CD1c-positive myeloid dendritic cell (primary cell): ENCODE results near the gene MGAT5.

Source experiments
- DNase-seq: peaks from one replicate; pipeline ENCODE4 v3.0.0-alpha.2; 2016; ENCODE audit errors: extremely low spot score

The MGAT5 gene

DNA sequence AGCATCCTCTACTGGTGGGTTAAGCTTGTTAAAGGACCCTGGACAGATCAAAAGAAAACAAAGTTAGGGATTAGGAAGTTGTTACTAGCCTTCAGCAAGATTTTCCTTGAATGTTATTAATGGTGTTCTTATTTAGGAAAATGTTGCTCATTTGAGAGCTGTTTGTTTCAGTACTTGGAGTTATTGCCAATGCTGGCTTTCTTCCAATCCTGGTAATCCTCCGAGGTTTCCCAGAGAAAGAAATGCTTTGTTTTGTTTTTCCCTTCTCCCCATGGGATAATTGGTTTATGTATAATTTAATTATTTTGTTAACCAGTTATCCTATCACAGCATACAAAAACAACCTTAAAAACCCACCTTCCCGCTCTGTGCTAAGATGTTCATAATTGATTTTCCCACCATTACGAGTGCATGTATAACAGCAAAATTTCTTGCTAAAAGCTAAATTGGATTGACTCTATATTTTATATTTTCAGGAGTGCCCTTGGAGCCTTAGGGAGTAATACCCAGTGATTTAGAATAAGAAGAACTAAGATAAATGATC lies 79.8 kb downstream of the MGAT5 start:
- no peak for DNase-seq

DNA sequence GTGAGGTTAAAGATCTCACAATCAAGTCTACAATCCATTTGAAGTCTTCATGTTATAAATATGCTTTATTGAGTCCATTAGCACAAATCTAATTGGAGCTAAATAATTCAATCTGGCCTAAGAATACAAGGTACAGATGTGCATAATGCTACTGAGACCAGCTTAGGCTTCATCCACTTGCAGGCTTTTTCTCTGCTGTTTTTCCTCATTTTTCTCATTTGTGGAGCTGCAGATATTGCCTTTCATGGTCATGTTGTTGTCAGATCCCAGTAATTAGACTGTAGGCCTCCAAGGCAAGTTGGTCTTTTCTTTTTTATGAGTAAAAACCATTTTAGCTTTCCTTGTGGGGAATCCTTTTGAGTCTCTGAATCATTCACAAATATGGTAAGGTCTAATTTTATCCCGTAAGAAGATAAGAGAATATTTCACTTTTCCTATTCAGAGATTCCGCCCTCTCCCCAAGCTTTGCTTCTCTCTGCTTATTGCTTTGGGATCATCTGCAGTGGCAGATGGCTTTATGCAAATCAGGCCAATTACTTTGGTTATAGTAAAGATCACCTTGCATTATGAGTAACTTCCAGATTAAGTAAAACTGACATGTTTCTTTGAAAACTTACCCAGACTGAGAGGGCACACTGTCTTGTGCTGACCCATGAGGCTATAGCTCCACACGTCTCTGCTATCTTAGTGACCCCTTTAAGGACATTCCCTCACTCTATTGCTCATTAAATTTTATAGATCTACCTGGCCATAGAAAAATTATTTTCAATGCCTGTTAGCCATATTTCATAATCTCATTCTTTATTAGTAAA lies 80.9 kb downstream of the MGAT5 start:
- no peak for DNase-seq

DNA sequence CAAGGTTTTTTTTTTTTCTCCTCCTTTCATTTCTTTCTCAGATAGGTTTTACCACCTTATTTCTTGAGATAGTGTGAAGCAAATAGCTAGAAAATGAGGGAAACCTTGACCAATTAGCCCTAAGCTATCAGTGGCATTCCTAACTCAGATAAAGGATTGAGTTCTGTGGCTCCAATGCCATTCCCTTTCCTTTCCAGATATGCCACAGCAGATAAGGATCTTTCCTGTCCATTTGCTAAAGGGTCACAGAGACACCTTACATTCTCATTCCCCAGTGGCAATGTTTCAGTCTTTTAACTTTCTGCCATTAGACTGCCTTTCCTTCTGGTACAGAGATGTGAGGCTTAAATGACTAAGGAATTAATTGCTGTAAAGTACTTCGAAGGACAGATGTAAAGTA lies 81.7 kb downstream of the MGAT5 start:
- DNase-seq = no peak

DNA sequence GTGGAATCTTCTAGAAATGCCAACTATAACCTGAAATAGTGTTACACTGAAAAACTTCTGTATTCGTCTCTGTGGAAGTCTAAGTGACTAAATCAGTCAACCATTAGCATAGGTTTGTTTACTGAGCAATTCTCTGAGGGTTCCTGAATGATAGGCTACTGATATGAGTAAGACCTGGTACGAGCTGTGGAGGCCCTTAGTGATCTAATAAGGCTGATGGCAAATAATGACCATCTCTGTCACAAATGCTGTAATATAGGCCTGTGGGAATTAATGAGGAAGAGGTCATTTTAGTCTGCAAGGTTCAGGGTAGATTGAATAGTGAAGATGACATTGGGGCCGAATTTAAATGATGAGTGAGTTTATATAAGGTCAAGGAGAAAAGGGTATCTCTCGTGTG lies 82.5 kb downstream of the MGAT5 start:
- no peak for DNase-seq

DNA sequence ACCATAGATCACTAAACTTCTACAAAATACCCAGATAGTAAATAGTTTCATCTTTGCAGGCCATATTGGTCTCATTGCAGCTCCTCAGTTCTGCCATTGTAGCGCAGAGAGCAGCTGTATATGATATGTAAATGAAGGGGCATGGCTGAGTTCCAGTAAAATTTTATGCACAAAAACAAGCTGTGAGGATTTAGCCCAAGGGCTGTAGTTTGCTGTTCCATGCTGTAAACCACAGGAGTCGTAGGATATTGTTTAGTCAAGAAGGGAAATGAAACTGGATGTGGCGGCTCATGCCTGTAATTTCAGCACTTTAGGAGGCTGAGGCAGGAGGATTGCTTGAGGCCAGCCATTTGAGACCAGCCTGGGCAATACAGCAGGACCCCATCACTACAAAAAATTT lies 83.0 kb downstream of the MGAT5 start:
- DNase-seq = no peak

DNA sequence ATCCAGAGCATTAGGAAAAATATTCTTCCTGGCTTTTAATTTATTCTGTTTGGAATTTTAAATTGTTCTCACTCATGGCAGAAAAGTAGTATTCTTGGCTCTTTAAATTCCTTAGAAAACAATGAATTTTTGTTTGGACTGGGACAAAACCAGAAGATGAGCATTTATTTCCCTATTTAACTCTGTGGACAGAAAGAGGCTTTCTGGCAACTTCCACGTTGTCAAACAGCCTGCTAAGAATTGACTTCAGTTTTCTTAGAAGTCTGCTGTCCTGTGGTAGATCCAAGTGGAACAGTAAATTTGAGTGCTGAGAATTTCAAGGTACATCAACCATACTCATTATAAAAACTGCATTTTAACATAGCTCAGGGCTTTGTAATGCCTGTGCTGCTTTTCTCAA lies 83.8 kb downstream of the MGAT5 start:
- DNase-seq = peak; percentile 20

DNA sequence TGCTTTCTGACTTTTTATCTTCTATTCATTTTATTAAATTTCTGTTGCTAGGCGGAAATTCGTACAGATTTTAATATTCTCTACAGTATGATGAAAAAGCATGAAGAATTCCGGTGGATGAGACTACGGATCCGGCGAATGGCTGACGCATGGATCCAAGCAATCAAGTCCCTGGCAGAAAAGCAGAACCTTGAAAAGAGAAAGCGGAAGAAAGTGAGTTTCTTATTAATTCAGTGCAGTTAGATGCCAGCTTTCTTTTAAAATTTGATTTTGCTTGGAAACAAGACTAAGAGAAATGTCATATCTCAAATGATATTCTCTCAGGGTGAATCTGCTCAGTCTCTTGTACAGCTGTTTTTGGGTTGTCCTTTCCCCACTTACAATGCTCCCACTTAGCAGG lies 84.3 kb downstream of the MGAT5 start:
- DNase-seq = peak; percentile 60

DNA sequence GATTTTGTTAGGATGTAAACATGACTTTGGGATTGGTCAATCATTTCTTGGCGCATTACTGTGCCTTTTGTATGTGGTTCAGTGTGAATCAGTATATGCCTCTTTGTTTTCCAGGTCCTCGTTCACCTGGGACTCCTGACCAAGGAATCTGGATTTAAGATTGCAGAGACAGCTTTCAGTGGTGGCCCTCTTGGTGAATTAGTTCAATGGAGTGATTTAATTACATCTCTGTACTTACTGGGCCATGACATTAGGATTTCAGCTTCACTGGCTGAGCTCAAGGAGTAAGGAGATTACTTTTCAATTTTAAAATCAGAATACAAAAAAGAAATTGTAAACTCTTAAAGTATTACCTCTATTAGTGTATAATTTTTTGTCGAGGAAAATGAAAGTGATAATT lies 87.6 kb downstream of the MGAT5 start:
- no peak for DNase-seq

DNA sequence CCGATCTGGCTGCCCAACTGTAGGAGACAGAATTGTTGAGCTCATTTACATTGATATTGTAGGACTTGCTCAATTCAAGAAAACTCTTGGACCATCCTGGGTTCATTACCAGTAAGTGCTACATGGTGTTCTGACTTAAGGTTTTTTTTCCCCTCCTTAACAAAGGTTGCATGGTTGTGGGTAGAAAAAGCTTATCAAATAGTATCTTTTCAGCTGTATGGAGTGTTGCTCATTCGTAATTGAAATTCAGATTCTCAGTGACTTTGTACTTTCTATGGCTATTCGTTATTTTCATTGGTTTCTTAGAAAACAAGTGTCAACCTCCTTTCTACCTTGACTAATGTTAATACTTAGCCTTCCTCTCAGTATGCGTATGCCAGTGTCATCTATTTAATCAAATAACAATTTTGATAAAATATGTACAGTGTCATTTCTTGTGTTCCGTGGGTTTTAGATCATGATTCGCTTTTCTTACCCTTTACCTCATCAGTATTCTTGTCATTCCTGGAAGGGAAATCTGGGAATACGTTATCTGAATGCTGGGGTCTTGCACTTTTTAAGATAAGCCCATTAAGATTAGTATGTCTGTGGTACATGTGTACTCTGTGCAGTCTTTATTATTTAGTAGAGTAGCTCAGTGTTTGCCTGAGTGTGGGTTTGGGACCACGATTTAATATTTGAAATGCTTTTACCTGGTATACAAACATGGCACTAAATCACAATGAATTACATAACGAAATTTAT lies 91.3 kb downstream of the MGAT5 start:
- no peak for DNase-seq

DNA sequence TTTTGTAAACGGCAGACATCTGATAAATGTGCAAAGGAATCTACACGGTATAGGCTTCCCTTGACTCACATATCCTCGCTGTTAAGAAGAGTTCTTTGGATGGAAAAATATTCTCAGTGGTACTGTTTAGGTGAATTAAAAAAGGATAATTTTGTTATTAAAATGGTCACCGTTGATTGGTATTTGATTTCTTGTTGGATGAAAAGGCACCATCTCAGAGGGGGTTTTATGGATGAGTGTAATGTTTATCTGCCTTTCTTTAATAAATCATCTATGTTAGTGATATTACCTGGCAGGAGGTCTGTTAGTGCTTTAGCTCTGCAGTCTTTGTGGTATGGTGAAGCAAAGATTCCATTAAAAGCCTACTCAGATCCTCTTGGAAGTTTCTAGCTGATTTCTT lies 92.3 kb downstream of the MGAT5 start:
- DNase-seq = no peak

DNA sequence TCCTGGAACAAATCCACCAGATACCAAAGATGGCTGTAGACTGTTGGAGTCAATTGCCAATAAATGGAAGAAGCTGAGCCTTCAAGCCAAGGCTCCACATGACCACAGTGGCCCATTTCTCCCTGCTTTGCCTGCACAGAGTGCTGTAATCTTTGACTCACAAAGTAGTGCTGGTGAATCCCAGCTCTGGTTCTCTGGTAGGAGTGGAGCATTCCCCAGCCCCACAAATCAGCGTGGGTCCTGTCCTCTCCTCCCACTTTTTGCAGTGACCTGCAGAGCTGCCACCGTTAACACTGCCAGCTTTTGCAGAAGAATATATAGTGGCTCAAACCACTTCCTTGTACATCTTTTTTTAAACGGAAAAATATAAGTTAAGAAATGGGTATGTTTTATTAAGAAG lies 93.9 kb downstream of the MGAT5 start:
- no peak for DNase-seq

DNA sequence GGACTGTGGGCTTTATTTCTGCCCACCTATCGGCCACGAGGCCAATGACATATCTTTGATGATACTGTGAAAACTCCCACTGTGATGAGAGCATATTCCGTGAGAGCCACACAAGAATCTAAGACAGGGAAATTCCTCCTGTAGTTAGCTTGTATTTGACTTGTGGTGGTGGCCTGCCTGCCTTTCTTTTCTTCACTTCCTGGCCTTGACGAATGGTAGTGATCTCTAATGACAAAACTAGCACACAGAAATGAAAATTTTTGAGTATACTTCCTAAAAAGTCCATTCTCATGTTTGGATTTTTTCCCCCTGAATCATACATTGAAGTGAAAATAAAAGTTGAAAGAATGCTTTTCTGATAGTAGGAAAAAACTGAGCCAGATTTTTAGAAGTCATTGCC lies 94.4 kb downstream of the MGAT5 start:
- no peak for DNase-seq

DNA sequence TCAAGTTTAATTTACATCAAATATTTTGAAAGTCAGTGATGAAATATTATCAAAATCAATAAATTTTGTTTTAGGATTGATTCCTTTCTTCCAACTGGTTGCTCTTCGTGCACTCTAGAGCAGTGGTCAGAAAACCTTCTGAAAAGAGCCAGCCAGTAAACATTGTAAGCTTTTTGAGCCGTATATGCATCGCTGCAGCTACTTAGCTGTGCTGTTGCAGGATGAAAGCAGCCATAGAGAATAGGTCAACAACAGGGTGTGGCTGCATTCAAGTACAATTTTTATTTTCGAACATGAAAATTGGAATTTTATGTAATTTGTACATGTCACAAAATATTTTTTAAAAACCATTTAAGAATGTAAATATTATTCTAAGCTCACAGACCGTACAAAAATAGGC lies 94.9 kb downstream of the MGAT5 start:
- DNase-seq = no peak

DNA sequence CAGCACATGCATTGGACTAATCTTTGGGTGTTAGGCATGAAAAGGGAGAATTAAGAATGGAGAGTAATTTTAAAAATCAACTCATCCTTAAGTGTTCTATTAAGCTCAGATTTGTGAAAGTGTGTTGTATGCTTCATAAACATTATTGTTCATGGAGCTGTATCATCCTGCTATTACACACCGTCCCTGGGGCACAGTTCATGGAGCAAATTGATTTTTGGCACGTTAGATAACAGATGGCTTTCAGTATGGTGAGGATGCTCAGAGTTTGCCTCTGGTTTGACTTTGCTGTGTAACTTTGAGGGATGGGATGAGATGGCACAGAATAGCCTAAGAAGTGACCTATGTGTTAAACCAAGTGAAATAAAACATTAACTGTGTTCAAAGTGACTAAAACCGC lies 97.1 kb downstream of the MGAT5 start:
- no peak for DNase-seq

DNA sequence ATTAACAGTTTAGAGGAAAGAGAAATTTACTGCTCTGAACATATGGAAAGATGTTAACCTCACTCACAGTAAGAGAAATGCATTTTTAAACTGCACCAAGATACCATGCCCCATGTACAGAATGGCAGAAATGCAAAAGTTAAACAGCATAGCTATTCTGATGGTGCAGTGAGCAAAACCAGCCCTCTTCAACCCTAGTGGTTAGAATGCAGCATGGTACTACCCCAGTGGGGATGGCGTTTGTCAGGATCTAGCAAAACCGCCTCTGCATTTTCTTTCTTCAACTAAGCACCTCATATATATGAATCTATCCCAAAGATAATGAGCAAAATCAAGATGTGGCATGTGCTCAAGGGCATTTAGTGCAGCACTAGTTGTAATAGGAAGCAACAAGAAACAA lies 98.0 kb downstream of the MGAT5 start:
- DNase-seq = no peak

DNA sequence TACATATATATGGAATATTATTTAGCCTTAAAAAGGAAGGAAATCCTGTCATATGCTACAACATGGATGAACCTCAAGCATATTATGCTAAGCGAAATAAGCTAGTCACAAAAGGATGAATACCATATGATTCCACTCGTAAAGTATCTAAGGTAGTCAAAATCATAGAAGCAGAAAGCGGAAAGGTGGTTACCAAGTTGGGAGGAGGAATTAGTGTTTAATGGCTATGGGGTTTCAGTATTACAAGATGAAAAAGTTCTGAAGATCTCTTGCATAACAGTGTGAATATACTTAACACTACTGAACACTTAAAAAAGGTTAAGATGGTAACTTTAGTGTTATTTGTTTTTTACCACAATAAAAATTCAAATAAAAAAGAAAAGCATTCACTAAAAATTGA lies 99.0 kb downstream of the MGAT5 start:
- no peak for DNase-seq

DNA sequence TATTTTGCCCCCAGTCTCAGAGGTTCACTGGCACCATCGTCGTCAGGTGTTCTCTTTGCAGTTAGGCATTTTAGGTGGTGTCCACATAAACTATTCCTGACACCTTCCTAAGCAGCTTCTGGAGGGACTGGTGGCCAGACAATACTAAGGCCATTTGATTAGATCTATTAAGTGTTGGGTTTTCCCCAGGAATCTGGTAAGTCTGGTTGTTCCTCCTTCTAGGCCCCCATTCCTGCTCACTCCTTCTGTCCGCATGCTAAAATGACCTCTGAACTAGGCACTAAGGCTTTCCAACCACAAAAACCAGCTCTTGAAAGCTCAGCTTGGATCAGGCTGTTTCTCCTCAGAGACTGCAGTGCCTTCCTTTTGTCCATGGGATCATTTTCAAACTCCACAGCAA lies 100.7 kb downstream of the MGAT5 start:
- DNase-seq = no peak

DNA sequence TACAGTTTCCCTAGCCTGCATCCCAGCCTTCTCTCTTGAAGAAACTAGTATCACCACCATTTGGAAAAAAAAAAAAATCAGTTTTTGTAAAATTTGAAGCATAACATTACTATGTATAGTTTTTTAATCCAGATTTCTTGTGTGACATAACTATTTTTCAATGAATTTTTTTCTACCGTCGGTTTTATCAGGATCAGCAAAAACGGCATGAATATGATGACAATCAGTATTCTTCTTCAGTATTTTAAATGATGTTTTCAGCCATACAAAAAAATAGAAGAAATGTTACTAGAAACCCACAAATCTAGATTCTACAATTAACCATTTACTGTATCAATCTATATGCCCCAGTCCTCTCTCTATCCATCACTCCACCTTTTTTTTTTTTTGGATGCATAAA lies 103.9 kb downstream of the MGAT5 start:
- no peak for DNase-seq

DNA sequence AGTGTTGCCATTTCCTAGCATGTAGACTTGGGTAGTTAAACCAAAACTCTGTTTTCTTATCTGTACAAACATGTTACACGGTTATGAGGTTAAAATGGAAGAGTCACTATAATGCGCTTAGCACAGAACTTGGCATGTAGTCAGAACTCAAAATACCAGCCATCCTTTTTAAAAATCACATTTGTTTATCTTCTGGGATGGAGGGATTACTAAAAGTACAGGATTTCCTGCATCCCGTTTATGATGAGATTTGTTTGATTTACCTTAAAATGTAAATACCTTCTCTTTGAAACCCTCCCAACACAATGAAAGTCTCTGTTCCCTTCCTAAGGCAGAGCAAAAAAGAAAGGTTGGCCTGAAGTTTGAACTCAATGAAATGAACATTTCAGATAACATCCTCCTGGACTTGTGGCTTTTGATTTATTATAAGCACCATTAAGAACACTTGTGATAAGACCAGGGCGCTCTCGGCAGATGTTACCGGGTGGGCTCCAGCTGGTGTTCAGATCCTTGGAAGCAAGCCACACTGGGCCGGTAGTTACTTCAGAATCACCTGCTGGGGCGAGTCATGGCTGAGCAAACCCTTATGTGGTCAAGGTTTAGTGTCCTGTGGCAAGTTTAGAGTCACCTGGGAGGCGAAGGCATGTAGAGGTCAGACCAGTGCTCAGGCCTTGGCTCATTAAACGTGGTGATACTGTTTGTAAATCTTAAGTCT lies 105.7 kb downstream of the MGAT5 start:
- DNase-seq = no peak

DNA sequence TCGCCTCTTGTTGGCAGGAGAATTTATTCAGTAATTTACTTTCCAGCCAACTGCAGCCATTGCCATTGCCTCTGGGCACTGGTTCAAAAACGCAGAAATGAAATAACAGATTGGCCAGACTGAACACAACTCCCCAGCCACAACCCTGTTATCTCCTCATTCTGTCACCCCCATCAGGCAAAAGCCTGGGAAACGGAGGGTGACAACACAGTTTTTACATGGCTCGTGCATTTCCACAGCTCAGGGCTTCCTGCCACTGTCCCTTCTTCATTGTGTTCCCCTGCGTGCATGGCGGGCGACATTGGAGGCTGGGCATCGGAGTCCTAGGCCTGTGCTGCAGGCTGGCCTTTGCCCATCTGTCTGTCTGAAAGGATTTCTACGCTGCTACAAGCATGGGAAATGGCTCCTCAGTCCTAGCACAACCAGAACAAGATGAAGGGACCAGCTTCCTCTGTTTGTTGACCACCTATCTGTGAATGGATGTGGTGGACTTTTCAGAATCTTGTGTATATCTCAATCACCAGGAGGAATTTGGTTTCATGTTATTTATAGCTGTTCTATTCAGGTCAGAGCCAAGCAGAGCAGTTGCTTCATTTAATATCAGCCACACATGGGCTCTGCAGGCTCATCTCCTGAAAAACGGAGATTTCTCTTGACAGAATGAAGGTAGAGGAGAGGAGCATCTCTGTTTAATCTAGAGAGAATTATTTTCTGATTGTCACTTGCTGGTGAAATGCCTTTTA lies 107.0 kb downstream of the MGAT5 start:
- DNase-seq = no peak

DNA sequence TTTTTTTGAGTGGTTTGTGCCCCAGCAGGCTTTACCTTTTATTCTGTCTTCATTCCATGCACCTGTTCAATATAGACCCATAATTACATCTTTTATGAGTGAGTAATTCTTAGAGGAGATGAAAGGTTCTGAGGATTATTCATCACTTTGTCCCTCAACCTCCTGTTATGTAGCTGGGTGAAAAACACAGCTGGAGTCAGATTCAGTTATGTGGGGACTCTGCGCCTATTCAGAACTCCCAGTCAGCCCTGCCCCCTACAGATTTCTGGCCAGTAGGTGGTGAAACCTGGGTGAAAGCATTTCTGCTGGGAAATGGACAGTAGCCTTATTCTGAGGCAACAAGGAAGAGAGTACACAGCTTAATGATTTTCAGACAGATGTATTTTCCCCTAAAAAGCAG lies 107.8 kb downstream of the MGAT5 start:
- no peak for DNase-seq

DNA sequence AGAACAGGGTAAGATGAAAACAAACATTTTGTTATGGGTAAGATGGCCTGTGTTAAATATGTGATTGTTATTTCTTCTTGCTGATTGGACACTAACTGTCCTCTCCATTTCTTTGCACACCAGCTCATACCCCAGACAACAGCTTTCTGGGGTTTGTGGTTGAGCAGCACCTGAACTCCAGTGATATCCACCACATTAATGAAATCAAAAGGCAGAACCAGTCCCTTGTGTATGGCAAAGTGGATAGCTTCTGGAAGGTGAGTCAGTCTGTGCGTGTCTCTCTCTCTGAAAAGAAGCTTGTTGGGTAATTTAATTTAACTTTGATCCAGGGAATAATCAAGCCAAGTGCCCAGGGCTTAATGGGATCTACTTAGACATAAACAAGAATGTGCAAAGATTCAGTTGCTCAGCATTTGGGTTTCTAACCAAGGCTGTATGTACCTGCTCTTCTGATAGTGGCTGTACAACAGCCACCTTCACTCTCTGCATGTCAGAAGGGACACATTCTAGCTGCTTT lies 108.3 kb downstream of the MGAT5 start:
- DNase-seq = no peak
